Measurements from ENCODE around the gene SPOCK1. TPM values are rescaled to one million over a fixed set of nuclear protein-coding genes. Genes with fewer than 3 reads are reported as not detected.
A peak's percentile ranks its signal among the peaks of the same experiment; 100 is the strongest.

Gene SPOCK1
- total and polyA plus RNA-seq, 3 donors from 2014 or later: 63.8 to 111 (median 101) TPM

DNA sequence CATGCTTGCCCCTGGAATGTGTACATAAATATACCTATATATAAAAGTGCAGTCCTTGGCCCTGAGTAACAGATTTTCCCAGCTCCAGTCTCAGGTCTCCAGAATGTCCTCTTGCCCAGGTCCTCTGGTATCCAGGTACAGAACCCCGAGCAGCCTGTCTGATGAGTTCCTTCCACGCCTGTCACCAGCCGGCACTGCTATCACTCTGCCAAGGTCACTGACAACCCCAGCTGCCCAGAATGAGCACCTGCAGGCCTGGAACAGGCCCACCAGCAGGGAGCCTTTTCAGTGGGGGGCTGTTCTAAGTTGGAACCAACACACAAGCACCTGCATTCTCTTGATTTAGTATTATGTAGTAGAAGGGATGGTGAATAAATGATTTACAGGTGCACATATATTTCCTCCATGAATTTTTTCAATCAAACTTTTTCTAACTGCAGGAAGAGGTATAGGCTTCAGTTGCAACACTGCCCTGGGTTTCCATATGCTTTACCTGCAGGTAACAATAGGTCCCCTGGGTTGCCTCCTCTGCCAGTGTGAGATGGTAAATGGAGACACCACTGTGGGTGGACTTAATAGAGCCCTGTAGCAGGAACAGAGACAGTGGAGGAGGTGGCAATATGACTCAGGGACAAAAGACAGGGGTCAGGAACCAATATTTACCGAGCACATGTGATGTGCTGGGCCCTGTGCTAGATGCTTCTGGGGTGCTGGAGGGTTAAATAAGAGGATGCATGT lies 291.9 kb downstream of the SPOCK1 start:
- 50 to 100% methylated on average over 1 to 4 of the region's 4 CpGs for WGBS, 2 donors
- intact Hi-C loops (cut with DNase I; ENCODE audit: low total_unique reads): no loop called here
- Histone ChIP-seq H3K4me3 (no peak overlapping the region), H3K27me3 (no peaks in the 10 kb centered on the region), H3K4me1 (peaks cover 7% of the 10 kb centered on the region), H3K9me3 (no peaks in the 10 kb centered on the region), H3K27ac (no peak overlapping the region), H3K36me3 (ENCODE audit: low read depth, missing control alignments) (no peaks in the 10 kb centered on the region)
- TF ChIP-seq, protein P1, sequence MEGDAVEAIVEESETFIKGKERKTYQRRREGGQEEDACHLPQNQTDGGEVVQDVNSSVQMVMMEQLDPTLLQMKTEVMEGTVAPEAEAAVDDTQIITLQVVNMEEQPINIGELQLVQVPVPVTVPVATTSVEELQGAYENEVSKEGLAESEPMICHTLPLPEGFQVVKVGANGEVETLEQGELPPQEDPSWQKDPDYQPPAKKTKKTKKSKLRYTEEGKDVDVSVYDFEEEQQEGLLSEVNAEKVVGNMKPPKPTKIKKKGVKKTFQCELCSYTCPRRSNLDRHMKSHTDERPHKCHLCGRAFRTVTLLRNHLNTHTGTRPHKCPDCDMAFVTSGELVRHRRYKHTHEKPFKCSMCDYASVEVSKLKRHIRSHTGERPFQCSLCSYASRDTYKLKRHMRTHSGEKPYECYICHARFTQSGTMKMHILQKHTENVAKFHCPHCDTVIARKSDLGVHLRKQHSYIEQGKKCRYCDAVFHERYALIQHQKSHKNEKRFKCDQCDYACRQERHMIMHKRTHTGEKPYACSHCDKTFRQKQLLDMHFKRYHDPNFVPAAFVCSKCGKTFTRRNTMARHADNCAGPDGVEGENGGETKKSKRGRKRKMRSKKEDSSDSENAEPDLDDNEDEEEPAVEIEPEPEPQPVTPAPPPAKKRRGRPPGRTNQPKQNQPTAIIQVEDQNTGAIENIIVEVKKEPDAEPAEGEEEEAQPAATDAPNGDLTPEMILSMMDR (IDR thresholded peaks at IDR 0.05): no peak
- DNase-seq: peak; percentile 53

DNA sequence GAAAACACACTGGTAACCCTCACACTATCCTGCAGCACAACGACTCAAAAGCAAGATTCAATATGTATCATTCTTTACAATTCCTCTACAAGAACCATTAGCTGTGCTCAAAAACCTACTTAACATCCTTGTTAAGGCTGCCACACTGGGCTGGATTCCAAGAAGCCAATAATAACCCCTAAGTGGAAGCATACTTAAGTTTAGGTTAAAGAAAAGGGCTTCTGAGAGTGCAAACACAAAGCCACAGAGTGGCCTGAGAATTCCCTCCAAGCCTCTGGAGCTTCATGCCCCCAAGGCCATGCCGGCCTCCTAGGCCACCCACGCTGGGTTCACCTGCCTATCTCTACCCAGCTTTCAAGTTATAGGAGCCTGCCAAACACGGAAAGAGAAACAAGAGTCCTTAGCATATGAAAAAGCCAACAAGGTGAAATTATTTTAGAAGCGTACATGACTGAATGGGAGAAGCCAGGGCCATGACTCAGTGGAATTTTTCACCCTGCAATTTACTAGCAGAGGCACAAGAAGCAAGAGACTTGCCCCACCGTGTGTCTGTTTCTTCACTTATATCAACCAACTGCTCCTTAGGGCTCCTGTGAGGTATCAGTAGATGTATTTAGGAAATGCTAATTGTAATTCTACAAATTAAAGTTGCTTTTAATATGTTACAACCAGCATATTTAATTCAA lies 293.0 kb downstream of the SPOCK1 start:
- TF ChIP-seq, protein P1 (IDR thresholded peaks at IDR 0.05): no peak
- TF ChIP-seq POLR2A (IDR thresholded peaks at IDR 0.05): no peak
- peaks cover 7% of the 10 kb centered on the region for H3K4me1 ChIP-seq
- intact Hi-C loops (cut with DNase I; ENCODE audit: low total_unique reads): no loop called here
- DNase-seq: no peak
- H3K4me3 ChIP-seq: no peak overlapping the region
- H3K27ac ChIP-seq: no peak overlapping the region
- no peaks in the 10 kb centered on the region for H3K27me3 ChIP-seq
- H3K36me3 ChIP-seq (ENCODE audit: low read depth, missing control alignments): no peaks in the 10 kb centered on the region
- WGBS, 2 donors: 71 to 84% methylated on average over 6 of the region's 6 CpGs
- H3K9me3 ChIP-seq: no peaks in the 10 kb centered on the region

DNA sequence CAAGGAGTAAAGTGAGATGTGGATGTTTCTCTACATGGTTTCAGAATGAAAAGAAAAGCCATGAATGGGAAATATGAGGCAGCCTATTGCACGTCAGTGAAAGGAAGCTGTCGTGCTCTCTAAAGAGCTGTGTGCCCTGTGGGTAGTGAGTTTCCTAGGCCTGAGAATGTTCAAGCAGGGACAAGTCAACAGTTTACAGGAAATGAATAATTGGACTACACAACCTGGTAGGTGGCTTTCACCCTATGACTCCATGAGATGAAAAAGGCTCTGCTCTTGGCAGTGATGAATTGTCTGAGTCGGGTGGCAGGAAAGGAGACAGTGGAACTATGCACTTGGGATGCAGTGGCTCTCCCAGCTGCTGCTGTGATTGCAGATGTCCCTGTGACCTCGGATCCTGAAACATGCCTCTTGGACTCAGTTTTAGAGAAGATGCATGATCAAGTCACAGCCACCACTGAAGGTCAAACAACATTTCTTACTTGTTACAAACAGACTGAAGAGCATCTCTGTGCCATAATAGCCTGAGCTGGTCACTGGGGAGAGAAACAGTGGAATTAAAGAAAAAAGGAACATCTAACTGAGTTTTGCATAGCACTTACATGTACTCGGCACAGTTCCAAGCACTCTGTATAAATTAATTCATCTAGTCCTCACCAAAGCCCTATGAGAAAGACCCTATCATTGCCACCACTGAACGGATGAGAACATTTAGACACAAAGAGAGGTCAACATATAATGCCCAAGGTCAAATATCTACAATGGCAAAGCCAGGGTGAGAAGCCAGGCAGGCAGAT lies 293.7 kb downstream of the SPOCK1 start:
- Histone ChIP-seq H3K9me3 (no peaks in the 10 kb centered on the region), H3K27ac (no peak overlapping the region), H3K36me3 (ENCODE audit: low read depth, missing control alignments) (no peaks in the 10 kb centered on the region), H3K4me1 (peaks cover 7% of the 10 kb centered on the region), H3K4me3 (no peak overlapping the region), H3K27me3 (no peaks in the 10 kb centered on the region)
- TF ChIP-seq POLR2A (IDR thresholded peaks at IDR 0.05): no peak
- TF ChIP-seq, protein P1 (IDR thresholded peaks at IDR 0.05): no peak
- DNase-seq: no peak
- WGBS, 2 donors: 74 to 82% methylated on average over 5 to 6 of the region's 6 CpGs
- intact Hi-C loops (cut with DNase I; ENCODE audit: low total_unique reads): no loop called here

DNA sequence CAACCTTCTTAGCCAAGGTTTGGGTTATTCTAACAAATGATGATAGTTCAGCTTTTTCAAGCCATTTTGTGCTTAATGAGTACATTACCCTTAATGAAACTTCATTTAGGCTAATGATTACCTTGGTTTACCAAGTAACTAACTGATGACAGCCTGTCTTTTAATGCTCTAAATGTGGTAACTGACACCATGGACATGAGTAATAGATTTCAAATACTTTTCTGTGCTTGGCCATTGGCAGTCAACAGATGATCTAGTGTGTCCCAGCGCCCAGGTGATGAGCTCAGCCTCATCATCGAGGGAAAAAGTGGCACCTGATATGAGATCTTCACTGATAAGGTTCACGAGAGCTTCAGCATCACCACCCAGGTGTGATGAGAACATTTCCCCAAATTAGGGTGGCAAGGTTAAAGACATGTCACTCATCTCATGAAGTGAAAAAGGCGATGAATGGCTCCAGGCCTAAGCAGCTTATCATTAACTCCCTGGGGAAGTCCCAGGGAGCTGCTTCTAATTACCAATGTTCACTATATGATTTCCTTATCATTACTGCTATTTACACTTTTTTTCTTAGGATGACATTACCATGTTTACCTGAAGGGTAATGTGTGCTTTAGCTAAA lies 296.0 kb downstream of the SPOCK1 start:
- no peaks in the 10 kb centered on the region for H3K4me1 ChIP-seq
- H3K9me3 ChIP-seq: no peaks in the 10 kb centered on the region
- no peaks in the 10 kb centered on the region for H3K36me3 ChIP-seq (ENCODE audit: low read depth, missing control alignments)
- no peak for DNase-seq
- 70 to 77% methylated on average over 4 of the region's 4 CpGs for WGBS, 2 donors
- intact Hi-C loops (cut with DNase I; ENCODE audit: low total_unique reads): no loop called here
- no peak overlapping the region for H3K4me3 ChIP-seq
- no peaks in the 10 kb centered on the region for H3K27me3 ChIP-seq
- no peak for TF ChIP-seq POLR2A (IDR thresholded peaks at IDR 0.05)
- TF ChIP-seq, protein P1 (IDR thresholded peaks at IDR 0.05): no peak
- no peak overlapping the region for H3K27ac ChIP-seq
